ENCODE measurements around the gene COA8.

The COA8 gene

DNA sequence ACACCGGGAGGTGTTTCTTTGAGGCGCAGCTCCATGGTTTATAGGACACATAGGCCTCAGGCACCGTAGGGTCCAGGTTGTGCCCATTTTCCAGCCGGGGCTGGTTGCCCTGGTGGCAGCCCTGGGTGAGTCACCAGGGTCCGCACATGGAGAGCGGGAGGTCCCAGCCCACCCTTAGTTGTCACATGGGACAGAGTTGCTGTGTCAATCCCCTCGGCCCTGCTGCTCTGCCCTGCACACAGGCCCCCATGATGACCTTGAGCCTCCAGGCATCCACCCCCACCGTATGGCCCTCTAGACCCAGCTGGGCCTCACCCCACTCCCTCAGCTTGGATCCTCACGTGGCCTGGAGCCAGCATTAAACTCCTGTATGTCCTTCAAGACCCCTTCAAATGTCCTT is 26.1 kb upstream of the COA8 start:
- no peak for DNase-seq (ENCODE audit: low read depth in 2 of 2)

- DNase-seq (ENCODE audit: low read depth in 2 of 2): no peak
Measured at GRCh38 chr14:103537175-103537990, 25.4 kb upstream of the COA8 start.

- DNase-seq (ENCODE audit: low read depth in 2 of 2): no peak
Measured at GRCh38 chr14:103538291-103539055, 24.3 kb upstream of the COA8 start.

DNA sequence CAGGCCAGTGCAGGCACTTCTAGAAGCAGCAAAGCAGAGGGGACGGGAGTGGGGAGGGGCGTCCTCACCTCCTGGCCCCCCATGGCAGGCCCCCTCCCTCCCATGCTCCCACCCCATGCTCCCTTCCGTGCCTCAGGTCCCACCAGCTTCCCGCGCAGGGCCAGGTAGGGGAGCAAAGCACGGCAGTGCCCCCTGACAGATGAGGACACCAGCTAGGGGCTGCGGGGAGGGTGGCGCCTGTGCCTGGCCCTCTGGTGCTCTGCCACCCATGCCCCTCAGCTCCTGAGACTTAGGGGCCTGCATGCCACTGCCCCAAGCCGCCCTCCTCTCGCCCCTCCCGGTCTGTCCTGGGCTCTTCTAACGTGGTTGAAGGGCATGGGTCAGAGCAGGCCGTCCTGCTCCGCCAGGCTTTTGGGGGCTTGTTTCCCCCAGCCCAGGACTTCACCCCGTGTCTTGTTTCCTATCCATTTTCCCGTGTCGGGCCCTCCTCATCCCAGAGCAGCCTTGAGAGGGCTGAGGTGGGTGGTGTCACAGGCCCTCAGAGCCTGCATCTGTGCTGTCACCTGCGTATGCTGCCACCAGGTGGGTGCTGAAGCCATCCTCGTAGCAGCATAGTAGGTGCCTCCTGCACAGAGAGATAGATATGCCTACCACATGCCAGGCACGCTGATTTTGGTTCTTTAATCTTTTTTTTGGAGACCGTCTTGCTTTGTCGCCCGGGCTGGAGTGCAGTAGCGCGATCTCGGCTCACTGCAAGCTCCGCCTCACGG is 23.5 kb upstream of the COA8 start:
- no peak for DNase-seq (ENCODE audit: low read depth in 2 of 2)

DNA sequence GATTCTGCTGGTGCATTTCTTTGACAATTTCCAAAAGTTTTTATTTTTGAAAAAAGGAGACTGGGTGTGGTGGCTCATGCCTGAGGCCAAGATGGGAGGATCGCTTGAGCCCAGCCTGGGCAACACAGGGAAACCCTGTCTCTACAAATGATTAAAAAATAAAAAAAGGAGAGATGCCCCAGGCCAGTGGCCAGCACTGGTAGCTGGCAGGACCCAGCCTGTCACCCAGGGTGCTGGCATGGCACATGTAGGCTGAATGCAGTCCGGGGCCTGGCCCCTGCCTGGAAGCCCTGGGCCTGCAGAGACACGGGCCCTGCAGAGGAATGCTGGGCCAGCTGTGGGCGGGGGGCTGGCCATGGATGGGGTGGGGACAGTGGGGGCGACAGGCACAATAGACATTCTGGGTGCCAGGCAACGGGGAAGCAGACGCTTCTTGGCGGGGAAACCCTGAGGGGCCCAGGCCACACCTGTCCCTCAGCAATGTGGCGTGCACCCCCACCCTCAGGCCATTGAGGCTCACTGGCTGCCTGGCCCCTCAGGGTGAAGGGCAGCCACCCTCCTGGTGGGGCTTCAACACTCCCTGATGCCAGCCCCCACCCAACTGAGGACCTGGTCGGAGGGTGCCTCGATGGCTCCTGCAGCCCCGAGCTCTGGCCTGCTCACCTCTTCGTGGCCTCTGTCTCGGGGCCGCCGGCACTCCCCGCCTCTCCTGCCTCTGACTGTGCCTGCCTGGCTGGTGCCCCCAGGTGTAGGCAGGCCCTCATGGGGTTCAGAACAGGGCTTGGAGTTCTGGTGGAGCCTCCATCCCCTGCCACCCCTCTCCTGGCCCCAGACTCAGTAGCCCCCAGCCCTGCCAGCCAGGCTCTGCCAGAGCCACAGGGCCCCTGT is 21.7 kb upstream of the COA8 start:
- no peak for DNase-seq (ENCODE audit: low read depth in 2 of 2)

- no peak for DNase-seq (ENCODE audit: low read depth in 2 of 2)
Measured at GRCh38 chr14:103541709-103542604, 20.8 kb upstream of the COA8 start.

- DNase-seq (ENCODE audit: low read depth in 2 of 2): no peak
Measured at GRCh38 chr14:103542605-103543088, 20.1 kb upstream of the COA8 start.

- no peak for DNase-seq (ENCODE audit: low read depth in 2 of 2)
Measured at GRCh38 chr14:103543140-103543539, 19.6 kb upstream of the COA8 start.

DNA sequence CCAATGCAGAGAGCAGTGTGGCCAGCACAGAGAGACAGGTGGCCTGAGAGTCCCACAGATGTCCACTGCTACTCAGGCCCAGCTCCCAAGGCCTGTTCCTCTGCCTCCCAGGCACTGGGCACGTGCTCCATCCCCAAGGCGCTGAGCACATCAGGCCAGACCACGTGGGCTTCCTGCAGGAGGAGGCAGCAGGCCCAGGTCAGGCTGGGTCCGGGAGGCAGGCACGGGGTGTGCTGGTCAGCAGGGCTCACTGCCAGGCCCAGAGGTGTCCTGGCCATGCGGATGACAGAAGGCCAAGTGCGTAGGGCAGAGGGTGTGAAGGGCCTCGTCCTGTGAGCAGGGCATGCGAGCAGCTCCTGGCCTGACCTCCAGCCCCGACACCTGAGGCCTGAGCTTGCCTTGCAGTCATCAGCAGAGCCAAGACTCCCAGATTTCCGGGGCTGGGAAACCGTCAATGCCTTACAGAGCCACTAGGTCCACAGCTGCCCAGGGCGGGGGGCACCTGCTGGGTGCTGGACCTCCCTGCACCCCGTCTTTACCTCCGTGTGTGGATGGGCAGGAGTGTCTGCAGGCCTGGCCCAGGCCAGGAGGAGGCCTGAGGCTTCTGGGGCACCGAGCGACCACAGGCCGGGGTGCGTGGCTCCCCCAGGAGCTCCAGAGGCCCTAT is 18.9 kb upstream of the COA8 start:
- DNase-seq (ENCODE audit: low read depth in 2 of 2): no peak

- no peak for DNase-seq (ENCODE audit: low read depth in 2 of 2)
Measured at GRCh38 chr14:103544388-103545218, 18.2 kb upstream of the COA8 start.

DNA sequence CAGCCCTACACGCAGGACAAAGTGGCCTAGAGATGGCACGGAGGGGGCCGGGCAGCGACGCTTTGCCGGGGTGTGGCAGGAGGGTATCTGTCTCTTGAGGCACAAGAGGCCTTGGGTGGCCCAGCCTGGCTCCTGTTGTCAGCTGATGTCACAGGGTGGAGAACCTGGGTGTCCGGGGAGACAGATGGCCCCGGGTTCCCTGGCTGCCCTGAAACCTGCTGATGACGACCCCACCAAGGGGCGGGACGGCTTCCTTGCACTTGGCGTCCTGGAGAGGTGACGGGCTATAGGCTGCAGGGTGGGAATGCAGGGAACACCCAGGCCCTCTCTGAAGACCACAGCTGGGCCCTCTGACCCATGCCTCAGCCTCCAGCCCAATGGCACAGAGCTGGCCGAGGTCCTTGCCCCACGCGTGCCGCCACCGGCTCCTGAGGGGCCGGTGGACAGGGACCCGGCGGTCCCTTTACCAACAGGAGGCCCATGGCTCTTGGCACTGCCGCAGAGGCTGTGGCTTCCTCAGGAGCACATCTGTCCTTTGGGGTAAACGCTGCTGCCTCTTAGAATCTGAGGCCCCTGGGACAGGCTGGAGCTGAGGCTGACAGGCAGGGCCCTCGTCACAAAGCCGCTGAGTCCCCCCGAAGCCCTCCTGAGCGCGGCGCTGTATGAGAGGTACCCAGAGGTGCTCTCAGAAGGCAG is 17.4 kb upstream of the COA8 start:
- no peak for DNase-seq (ENCODE audit: low read depth in 2 of 2)

GRCh38 chr14:103545915-103546651 is 16.7 kb upstream of the COA8 start:
- DNase-seq (ENCODE audit: low read depth in 2 of 2): no peak

DNA sequence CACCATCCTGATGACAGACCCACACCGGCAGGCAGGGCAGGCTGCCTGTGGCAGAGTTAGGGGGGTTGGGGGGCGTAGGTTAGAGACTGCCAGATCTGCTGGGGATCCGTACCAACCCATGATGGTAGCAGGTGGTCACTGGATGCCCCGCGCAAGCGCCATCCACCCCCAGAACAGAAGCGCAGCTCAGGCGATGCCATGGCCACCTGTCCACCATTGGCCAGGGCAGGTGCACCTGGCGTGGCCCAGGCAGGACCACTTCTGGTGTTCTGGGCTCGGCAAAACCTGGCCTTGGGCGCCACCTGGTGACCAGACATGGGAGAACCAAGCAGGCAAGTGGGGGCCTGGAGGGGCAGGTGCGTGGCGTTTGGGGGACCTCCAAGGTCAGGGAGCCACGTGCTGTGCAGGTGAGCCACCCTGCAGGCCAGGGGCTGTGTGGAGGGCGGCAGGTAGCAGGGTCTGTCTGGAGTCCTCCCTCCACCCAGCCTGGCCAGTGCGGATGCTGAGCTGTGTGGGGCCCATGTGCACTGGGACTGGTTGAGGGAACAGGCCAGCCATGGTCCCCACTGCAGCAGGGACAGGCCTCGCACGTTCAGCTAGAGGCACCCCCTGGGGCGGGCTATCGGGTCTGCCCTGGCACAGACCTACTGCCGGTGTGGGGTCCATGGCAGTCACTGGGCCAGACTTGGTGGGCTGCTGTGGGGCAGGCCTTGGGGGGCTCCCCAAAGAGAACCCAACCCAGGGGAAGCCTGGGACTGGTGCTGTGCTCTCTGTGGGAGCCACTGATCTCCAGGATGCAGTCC is 15.9 kb upstream of the COA8 start:
- peak; percentile 50 to 64 for DNase-seq (ENCODE audit: low read depth in 2 of 2)

DNA sequence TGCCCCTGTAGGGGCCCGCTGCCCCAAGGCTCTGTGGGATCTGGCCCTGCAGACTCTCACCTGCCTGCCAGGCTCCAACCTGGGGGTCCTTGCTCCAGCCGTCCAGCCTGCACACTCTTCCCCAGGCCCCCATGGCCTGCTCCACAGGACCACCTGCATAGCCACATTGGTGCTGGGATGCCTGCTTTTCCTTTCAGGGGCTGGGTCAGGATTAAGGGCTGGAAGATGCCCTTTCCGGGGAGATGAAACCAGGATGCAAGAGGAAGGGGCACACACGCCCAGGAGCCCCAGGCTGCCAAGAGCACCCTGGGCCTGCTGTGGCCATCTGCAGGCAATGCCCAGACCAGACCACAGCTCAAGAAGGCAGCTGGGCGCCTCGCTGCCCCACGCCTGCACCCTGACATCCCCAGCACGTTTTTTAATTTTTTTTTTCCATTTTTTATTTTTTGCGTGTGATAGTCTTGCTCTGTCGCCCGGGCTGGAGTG is 15.3 kb upstream of the COA8 start:
- DNase-seq (ENCODE audit: low read depth in 2 of 2): no peak

- DNase-seq (ENCODE audit: low read depth in 2 of 2): no peak
Measured at GRCh38 chr14:103547941-103548462, 14.8 kb upstream of the COA8 start.
